Stimulated activated CD4-positive, alpha-beta T cell treated with anti-CD3 and anti-CD28 coated beads, TNF-alpha, amount 100 ng/mL, for 48 hours (primary cell): Measurements from ENCODE around the gene ODAM.
"Not testable (repeated sequence)": the region's sequence is repeated elsewhere in the genome, so short reads cannot be mapped to it uniquely, and the experiment has no call there.

Experiments used
- DNase-seq, 3 donors: peaks; one replicate each; pipeline ENCODE4 v3.0.0-alpha.2; 2020; ENCODE audit warnings: low read depth in 3 of 3

The ODAM gene

DNA sequence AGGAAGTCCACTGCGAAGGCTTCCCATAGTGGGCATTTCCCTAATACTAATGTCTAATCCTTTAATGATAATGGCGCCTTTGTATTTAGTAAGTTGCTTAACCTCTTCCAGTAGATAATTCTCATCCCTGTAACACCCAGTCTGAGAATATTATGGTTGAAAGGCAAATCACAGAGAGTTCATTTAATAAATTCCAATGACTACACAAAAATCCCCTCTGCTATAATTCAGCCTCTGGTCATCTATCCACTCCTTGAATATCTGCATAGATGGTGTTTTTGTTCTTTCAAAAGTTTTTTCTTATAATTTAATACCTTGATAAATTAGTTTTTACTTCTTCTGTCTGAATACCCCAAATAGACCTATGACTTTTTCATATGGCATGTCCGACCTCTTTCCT is 25.9 kb downstream of the ODAM start:
- not testable (repeated sequence) for DNase-seq

GRCh38 chr4:70221818-70222217 is 26.3 kb downstream of the ODAM start:
- not testable (repeated sequence) for DNase-seq

- DNase-seq = no peak
Observed at GRCh38 chr4:70225824-70226223, 30.3 kb downstream of the ODAM start, which contains the start of gene FDCSP. TSS of gene FDCSP (plus strand) at chr4:70226124. CDS start at chr4:70231195, 5,071 bp downstream.

GRCh38 chr4:70236125-70236524 is 40.6 kb downstream of the ODAM start:
- DNase-seq = no peak

DNA sequence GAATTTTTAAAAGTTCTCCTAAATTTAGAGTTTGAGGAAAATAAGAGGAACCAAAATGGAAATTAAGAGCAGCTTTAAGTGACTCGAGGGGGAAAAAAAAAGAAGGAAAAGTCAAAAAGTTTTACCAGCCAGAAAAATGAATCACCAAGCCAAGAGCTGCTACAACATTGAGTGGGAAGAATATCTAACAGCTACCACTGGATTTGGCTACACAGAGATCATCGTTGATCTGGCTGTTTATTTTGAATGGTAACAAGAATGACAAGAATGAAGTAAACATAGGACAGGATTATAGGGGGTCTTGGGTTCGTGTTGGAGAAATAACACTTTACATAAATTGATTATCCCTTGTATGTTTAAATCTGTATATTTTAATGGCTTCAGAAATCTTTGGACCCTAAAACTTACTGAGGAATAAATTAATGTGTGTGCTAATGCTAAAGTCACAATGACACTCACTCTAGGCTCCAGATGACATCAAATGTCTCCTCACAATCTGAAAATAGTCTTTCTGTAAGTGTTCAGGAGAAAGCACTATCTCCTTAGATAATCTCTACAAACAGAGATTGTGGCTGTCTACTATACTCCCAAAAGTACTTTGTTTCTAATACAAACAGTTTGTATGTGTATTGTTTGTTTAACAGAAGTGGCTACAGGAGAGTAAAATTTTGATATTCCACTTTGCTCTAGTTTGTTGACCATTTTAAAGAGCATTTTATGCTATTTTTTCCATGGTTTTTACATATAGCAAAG is 43.8 kb downstream of the ODAM start:
- DNase-seq = no peak

DNA sequence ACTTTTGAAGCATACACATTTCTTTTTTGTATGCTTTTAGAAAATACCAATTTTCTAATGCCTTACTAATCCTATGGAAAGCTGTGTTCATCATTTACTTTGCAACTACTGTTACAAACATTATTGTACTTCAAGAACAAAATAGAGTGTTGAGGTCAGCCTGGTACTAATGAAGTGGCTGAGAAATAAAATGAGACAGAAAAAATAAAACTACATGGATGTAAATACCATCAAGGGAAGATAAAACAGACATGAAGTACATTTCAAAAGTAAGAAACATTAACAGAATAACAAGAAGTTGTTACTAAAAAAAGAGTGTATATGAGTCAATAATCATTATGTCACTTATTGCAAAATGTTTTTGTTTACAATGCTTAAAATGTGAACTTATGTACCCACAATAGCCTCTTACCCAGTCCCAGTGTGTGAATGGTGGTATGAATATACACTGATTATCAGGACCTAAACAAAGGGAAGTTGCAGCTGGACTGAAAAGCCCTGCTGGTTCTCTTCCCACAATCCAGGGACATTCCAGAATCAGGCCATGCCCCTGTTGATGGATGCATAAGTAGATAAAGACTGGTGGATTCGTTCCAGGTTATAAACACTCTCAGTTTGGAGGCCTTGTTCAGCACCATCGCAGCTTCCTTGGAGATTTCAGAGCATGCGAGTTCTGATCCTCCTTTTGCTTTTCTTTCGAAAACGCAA is 44.5 kb downstream of the ODAM start:
- DNase-seq = no peak

DNA sequence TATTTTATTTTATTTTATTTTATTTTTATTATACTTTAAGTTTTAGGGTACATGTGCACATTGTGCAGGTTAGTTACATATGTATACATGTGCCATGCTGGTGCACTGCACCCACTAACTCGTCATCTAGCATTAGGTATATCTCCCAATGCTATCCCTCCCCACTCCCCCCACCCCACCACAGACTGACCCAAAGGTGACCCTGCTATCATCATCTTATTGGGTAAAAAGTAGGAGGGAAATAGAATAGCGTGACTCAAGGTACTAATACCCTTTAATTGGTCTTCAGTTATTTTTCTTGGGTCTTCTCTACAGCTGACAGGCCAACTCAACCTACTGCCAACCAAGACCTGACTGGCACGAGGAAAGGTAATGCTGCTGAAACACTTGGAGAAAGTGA is 46.8 kb downstream of the ODAM start, which contains the start of gene CSN3:
Gene CSN3, plus strand, starts transcription at position 301 of the 400 bp plus-strand sequence. CDS start 2,223 bp downstream, outside the sequence.
- DNase-seq = not testable (repeated sequence)

DNA sequence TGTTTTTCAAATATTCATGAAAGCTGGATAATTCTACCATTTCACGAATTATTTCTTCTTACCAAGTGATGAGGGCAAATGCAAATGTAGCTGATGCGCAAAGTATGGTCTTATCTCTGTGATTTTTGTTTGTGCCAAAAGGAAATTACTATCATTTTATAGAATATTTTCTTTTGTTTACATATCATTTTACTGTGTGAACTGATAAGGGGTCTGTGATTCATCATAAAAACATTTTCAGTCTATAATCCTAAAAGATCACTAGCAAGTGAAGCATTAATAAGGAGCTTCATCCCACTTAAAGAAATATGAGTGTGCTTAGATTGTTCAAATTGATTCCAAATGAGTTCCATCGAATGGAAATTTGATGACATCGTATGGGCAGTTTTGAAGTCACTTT is 47.6 kb downstream of the ODAM start:
- DNase-seq = no peak

GRCh38 chr4:70251250-70251944 is 55.9 kb downstream of the ODAM start:
- DNase-seq = no peak

- DNase-seq = no peak
Observed at GRCh38 chr4:70251945-70252277, 56.4 kb downstream of the ODAM start.
